Fibroblast of lung (primary cell): ENCODE results near the gene PCID2.

ENCODE experiments used
- EZH2 ChIP-seq: IDR thresholded peaks from 2 replicates; pipeline ENCODE4 v1.5.1; 2012; ENCODE audit warnings: low read length, control low read depth, mild to moderate bottlenecking; ENCODE audit errors: missing control alignments
- TF ChIP-seq, protein P1 (sequence below), 2 donors: IDR thresholded peaks in 1 of 2; conservative IDR thresholded peaks in 1 of 2; 1 replicate in 1 of 2; 2 replicates in 1 of 2; pipeline ENCODE4 v1.5.1; 2011 to 2012; ENCODE audit warnings: low read length in 2 of 2, control low read depth in 1 of 2, inconsistent platforms in 1 of 2, low read depth in 1 of 2, mild to moderate bottlenecking in 1 of 2

- TF ChIP-seq, protein P1, sequence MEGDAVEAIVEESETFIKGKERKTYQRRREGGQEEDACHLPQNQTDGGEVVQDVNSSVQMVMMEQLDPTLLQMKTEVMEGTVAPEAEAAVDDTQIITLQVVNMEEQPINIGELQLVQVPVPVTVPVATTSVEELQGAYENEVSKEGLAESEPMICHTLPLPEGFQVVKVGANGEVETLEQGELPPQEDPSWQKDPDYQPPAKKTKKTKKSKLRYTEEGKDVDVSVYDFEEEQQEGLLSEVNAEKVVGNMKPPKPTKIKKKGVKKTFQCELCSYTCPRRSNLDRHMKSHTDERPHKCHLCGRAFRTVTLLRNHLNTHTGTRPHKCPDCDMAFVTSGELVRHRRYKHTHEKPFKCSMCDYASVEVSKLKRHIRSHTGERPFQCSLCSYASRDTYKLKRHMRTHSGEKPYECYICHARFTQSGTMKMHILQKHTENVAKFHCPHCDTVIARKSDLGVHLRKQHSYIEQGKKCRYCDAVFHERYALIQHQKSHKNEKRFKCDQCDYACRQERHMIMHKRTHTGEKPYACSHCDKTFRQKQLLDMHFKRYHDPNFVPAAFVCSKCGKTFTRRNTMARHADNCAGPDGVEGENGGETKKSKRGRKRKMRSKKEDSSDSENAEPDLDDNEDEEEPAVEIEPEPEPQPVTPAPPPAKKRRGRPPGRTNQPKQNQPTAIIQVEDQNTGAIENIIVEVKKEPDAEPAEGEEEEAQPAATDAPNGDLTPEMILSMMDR (conservative IDR thresholded peaks at IDR 0.05 in 1 of 2, IDR thresholded peaks at IDR 0.05 in 1 of 2; ENCODE audit: low read depth in 1 of 2, low read length in 2 of 2) = no peak
- no peak for TF ChIP-seq EZH2
Observed at GRCh38 chr13:113208421-113209335, at the start of gene PCID2.
